C4-2B (cell line): ENCODE data around the gene FES.

ENCODE experiments used
- ZFX ChIP-seq: fragments of 450-650 bp; IDR thresholded peaks from 2 replicates; pipeline ENCODE4 v1.6.1; 2017
- TF ChIP-seq, protein P1 (sequence below): fragments of 450-650 bp; conservative IDR thresholded peaks from 2 replicates; pipeline ENCODE4 v1.5.1; 2017; ENCODE audit warnings: mild to moderate bottlenecking

GRCh38 chr15:90932660-90932991 lies 48.3 kb downstream of the FES start:
- TF ChIP-seq, protein P1, sequence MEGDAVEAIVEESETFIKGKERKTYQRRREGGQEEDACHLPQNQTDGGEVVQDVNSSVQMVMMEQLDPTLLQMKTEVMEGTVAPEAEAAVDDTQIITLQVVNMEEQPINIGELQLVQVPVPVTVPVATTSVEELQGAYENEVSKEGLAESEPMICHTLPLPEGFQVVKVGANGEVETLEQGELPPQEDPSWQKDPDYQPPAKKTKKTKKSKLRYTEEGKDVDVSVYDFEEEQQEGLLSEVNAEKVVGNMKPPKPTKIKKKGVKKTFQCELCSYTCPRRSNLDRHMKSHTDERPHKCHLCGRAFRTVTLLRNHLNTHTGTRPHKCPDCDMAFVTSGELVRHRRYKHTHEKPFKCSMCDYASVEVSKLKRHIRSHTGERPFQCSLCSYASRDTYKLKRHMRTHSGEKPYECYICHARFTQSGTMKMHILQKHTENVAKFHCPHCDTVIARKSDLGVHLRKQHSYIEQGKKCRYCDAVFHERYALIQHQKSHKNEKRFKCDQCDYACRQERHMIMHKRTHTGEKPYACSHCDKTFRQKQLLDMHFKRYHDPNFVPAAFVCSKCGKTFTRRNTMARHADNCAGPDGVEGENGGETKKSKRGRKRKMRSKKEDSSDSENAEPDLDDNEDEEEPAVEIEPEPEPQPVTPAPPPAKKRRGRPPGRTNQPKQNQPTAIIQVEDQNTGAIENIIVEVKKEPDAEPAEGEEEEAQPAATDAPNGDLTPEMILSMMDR, result peak; percentile 54
- no peak; the same call in 1 of the 2 replicates for TF ChIP-seq ZFX
